ENCODE data around the gene TAGLN2. TPM values are rescaled to one million over a fixed set of nuclear protein-coding genes. Genes with fewer than 3 reads are reported as not detected.

The TAGLN2 gene
- total and polyA plus RNA-seq, 10 of the 15 experiments (the other 5 are each of a cell fraction or from before 2014, with no cell fraction given): 155 to 611 (median 363) TPM

DNA sequence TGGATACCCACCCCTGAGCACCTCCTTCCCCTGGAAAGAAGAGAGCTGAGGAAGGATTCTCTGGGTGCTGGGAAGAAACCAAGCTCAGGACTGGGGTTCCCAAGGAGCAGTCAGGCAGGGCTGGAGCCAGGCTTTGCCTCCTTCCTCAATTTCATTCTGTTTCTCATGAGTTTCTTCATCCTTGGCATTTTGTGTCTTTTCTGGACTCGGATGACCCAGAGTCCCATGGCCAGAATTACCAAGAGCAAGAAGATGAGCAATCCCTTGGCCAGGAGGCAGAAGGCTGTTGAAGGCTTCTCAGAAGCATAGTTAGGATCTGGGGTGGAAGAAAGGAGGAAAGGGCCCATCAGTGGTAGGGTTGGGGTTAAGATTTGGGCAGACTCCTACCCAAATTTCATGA lies 26.2 kb upstream of the TAGLN2 start:
- CTCF ChIA-PET: no interaction called here
- Histone ChIP-seq H3K27ac (ENCODE audit: control insufficient read depth, insufficient read depth) (no peak overlapping the region), H3K4me2 (ENCODE audit: control insufficient read depth, insufficient read depth) (no peak overlapping the region), H3K4me3 (no peak overlapping the region), H4K20me1 (ENCODE audit: control insufficient read depth, insufficient read depth) (no peaks in the 10 kb centered on the region), H3K9ac (ENCODE audit: control insufficient read depth, insufficient read depth, low read length) (no peak overlapping the region), H3K36me3 (ENCODE audit: control insufficient read depth in 2 of 2, insufficient read depth in 2 of 2, low read length in 1 of 2) (no peaks in the 10 kb centered on the region), H2AFZ (ENCODE audit: control insufficient read depth, low read depth, low read length) (no peak overlapping the region), H3K4me1 (ENCODE audit: control insufficient read depth, insufficient read depth, low read length) (no peaks in the 10 kb centered on the region), H3K79me2 (ENCODE audit: control insufficient read depth, insufficient read depth, low read length) (no peaks in the 10 kb centered on the region), H3K9me3 (replicated peaks; ENCODE audit: control insufficient read depth, insufficient read depth, low read length) (no peaks in the 10 kb centered on the region), H3K27me3 (replicated peaks in 1 of 2; ENCODE audit: control insufficient read depth in 2 of 2, insufficient read depth in 2 of 2, low read length in 1 of 2) (peaks cover under 1 to 4% of the 10 kb centered on the region in 2 experiments; a peak in 3 of 4 replicates)
- in situ Hi-C loops (cut with MboI): no loop called here
- no peak for TF ChIP-seq ZZZ3 (IDR thresholded peaks at IDR 0.05; ENCODE audit: control insufficient read depth, insufficient read length, low read depth)
- no peak for TF ChIP-seq MTA2 (IDR thresholded peaks at IDR 0.05; ENCODE audit: low read depth)
- no peak for TF ChIP-seq NR2F1 (conservative IDR thresholded peaks at IDR 0.05)
- TF ChIP-seq, protein P1, sequence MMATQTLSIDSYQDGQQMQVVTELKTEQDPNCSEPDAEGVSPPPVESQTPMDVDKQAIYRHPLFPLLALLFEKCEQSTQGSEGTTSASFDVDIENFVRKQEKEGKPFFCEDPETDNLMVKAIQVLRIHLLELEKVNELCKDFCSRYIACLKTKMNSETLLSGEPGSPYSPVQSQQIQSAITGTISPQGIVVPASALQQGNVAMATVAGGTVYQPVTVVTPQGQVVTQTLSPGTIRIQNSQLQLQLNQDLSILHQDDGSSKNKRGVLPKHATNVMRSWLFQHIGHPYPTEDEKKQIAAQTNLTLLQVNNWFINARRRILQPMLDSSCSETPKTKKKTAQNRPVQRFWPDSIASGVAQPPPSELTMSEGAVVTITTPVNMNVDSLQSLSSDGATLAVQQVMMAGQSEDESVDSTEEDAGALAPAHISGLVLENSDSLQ (IDR thresholded peaks at IDR 0.05): no peak
- no peak for TF ChIP-seq TAF1 (IDR thresholded peaks at IDR 0.05; ENCODE audit: borderline replicate concordance, low read depth, low read length)
- TF ChIP-seq, protein P2, sequence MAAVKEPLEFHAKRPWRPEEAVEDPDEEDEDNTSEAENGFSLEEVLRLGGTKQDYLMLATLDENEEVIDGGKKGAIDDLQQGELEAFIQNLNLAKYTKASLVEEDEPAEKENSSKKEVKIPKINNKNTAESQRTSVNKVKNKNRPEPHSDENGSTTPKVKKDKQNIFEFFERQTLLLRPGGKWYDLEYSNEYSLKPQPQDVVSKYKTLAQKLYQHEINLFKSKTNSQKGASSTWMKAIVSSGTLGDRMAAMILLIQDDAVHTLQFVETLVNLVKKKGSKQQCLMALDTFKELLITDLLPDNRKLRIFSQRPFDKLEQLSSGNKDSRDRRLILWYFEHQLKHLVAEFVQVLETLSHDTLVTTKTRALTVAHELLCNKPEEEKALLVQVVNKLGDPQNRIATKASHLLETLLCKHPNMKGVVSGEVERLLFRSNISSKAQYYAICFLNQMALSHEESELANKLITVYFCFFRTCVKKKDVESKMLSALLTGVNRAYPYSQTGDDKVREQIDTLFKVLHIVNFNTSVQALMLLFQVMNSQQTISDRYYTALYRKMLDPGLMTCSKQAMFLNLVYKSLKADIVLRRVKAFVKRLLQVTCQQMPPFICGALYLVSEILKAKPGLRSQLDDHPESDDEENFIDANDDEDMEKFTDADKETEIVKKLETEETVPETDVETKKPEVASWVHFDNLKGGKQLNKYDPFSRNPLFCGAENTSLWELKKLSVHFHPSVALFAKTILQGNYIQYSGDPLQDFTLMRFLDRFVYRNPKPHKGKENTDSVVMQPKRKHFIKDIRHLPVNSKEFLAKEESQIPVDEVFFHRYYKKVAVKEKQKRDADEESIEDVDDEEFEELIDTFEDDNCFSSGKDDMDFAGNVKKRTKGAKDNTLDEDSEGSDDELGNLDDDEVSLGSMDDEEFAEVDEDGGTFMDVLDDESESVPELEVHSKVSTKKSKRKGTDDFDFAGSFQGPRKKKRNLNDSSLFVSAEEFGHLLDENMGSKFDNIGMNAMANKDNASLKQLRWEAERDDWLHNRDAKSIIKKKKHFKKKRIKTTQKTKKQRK (IDR thresholded peaks at IDR 0.05; ENCODE audit: low read depth, low read length): no peak
- TF ChIP-seq RUNX3 (IDR thresholded peaks at IDR 0.05; ENCODE audit: low read length): no peak
- no peak for TF ChIP-seq BACH1 (IDR thresholded peaks at IDR 0.05; ENCODE audit: borderline replicate concordance)
- no peak for TF ChIP-seq EP300 (IDR thresholded peaks at IDR 0.05; ENCODE audit: borderline replicate concordance in 1 of 2, control insufficient read depth in 1 of 2, low read depth in 2 of 2, low read length in 2 of 2)
- TF ChIP-seq, protein P3, sequence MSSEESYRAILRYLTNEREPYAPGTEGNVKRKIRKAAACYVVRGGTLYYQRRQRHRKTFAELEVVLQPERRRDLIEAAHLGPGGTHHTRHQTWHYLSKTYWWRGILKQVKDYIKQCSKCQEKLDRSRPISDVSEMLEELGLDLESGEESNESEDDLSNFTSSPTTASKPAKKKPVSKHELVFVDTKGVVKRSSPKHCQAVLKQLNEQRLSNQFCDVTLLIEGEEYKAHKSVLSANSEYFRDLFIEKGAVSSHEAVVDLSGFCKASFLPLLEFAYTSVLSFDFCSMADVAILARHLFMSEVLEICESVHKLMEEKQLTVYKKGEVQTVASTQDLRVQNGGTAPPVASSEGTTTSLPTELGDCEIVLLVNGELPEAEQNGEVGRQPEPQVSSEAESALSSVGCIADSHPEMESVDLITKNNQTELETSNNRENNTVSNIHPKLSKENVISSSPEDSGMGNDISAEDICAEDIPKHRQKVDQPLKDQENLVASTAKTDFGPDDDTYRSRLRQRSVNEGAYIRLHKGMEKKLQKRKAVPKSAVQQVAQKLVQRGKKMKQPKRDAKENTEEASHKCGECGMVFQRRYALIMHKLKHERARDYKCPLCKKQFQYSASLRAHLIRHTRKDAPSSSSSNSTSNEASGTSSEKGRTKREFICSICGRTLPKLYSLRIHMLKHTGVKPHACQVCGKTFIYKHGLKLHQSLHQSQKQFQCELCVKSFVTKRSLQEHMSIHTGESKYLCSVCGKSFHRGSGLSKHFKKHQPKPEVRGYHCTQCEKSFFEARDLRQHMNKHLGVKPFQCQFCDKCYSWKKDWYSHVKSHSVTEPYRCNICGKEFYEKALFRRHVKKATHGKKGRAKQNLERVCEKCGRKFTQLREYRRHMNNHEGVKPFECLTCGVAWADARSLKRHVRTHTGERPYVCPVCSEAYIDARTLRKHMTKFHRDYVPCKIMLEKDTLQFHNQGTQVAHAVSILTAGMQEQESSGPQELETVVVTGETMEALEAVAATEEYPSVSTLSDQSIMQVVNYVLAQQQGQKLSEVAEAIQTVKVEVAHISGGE (CRISPR knock-in tag; IDR thresholded peaks at IDR 0.05): no peak
- TF ChIP-seq ASH2L (IDR thresholded peaks at IDR 0.05; ENCODE audit: borderline replicate concordance, low read depth): no peak
- TF ChIP-seq, protein P4, sequence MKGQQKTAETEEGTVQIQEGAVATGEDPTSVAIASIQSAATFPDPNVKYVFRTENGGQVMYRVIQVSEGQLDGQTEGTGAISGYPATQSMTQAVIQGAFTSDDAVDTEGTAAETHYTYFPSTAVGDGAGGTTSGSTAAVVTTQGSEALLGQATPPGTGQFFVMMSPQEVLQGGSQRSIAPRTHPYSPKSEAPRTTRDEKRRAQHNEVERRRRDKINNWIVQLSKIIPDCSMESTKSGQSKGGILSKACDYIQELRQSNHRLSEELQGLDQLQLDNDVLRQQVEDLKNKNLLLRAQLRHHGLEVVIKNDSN (IDR thresholded peaks at IDR 0.05; ENCODE audit: borderline replicate concordance, extremely low read length, insufficient read depth, low read depth, low read length): no peak
- no TSS peak for BruUV-seq (replicated peaks)
- WGBS (ENCODE audit: insufficient coverage, insufficient replicate concordance, low lambda C conversion rate, missing lambda C conversion rate): 0% methylated on average over 1 of the region's 1 CpG
- SMC1A ChIA-PET (ENCODE audit: uncharacterized antibody, unreplicated experiment): interaction anchor here (0.8 to 3.1 kb wide), 2 partner anchors 47 to 54 kb away, joined by 3 to 11 read pairs; no protein-coding TSS in a partner anchor
- no peak for ATAC-seq
- no peak for FAIRE-seq
- intact Hi-C loops (cut with micrococcal nuclease; ENCODE audit: unreplicated experiment): no loop called here
- no peak for DNase-seq (ENCODE audit: low read depth, low spot score)
- POLR2A ChIA-PET: interaction anchor here (0.6 kb wide), 1 partner anchor 49 kb away, joined by 4 read pairs; no protein-coding TSS in a partner anchor
- RAD21 ChIA-PET (ENCODE audit: unreplicated experiment): interaction anchor here (0.5 kb wide), 1 partner anchor 69 kb away, joined by 3 read pairs; no protein-coding TSS in a partner anchor

Measured in GM12878 (cell line).